HG03108 (cell line): Measurements from ENCODE around the gene MORN3.

Source experiments
- ATAC-seq: cut with Tn5 transposase; IDR thresholded peaks from one replicate; pipeline ENCODE4 v1.9.1; 2021; ENCODE audit warnings: moderate library complexity; ENCODE audit not compliant: unreplicated experiment

Gene MORN3

DNA sequence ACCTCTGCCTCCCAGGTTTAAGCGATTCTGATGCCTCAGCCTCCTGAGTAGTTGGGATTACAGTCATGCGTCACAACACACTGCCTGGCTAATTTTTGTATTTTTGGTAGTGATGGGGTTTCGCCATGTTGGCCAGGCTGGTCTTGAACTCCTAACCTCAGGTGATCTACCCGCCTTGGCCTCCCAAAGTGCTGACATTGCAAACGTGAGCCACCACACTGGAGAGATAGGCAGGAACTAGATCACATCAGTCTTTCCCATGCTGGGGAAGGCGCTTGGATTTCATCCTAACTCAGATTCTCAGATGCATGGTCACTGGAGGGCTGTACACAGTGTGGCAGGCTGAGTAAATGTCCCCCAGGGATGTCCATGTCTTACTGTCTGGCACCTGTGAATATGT, 61.2 kb downstream of the MORN3 start:
- no peak for ATAC-seq

DNA sequence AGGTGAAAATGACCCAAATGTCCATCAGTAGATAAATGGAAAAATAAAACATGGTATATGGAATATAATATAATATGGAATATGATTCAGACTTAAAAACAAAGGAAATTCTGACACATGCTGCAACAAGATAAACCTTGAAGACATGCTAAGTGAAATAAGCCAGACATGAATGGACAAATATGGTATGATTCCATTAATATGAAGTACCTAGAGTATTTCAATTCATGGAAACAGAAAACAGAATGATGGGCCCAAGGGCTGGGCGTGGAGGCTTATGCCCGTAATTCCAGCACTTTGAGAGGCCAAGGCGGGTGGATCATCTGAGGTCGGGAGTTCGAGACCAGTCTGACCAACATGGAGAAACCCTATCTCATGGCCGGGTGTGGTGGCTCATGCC, 65.9 kb downstream of the MORN3 start:
- ATAC-seq: no peak

DNA sequence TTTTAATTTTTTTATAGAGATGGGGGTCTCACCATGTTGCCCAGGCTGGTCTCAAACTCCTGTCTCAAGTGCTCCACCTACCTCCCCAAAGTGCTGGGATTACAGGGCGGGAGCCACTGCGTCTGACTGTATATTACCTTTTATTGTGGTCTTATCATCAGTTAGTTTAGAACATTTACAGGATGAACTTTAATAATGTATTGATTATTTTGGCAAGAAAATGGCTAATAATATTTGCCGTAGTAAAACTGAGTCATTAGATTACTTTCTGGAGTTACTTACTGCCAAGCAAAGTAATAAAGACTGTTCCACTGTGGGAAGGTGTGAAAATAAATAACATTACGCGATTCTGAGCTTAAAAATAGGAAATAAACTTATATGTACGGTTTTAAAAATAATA, 66.7 kb downstream of the MORN3 start:
- ATAC-seq: no peak

DNA sequence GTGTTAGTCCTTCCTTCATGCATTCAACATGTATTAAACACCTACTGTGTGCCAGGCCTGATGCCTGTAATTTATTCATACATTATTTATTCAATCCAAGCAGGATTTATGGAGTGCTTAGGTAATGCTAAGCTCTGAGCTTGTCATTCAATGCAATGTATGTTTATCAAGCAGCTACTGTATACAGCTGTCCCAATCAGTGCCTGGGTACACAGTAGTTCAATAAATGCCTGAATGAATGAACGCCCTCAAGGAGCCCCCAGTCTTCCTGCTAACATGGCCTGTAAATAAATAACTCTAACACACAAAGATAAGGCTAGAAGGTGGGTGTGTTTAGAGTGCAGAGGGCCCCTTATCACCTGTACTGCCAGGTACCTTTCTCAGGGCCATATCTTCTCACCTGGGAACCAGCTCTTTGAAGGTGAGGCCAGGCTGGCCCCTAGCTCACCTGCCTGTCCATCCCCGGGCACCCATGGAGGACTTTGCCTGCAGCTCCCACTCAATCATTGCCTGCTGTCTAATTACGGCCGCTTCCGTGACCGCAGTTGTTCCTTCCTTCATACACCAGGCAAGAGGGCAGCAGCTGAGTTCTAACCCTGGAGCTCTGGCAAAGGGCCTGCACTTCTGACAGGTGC, 68.6 kb downstream of the MORN3 start:
- no peak for ATAC-seq
